B cell (primary cell): ENCODE data around the gene UACA.

Source experiments
- CTCF ChIP-seq: fragments of 200-600 bp; IDR thresholded peaks from one replicate; pipeline ENCODE4 v1.8.0; 2022; ENCODE audit warnings: antibody characterized with exemption, mild to moderate bottlenecking
- EZH2 ChIP-seq: IDR thresholded peaks from 2 replicates; pipeline ENCODE4 v1.6.1; 2012; ENCODE audit warnings: borderline replicate concordance, low read depth, mild to moderate bottlenecking, moderate library complexity, low read length; ENCODE audit not compliant: insufficient read depth, poor library complexity, severe bottlenecking

- no peak for TF ChIP-seq CTCF
- TF ChIP-seq EZH2: no peak
These were observed 11.8 kb upstream of the UACA start for GRCh38 chr15:70775160-70775559.
